ENCODE results near the gene TMEM31. TPM values are rescaled to one million over a fixed set of nuclear protein-coding genes. Genes with fewer than 3 reads are reported as not detected.

Gene TMEM31, protein sequence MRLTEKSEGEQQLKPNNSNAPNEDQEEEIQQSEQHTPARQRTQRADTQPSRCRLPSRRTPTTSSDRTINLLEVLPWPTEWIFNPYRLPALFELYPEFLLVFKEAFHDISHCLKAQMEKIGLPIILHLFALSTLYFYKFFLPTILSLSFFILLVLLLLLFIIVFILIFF
- total RNA-seq (2014; rRNA removed; shearing (Covaris generic)) = not detected in 2 replicates
- polyA plus RNA-seq (2016; fragmentation: Nextera tagmentation; extraction: Ambion mirVana) = 0.60 and 0.85 TPM in 2 replicates
- long read RNA-seq = 0 reads

GRCh38 chrX:103710609-103711008 lies at the start of gene TMEM31:
TMEM31 (plus strand) TSS chrX:103710909; CDS start chrX:103712259, 1,350 bp downstream.
- Mint-ChIP-seq H3K27me3 (ENCODE audit: insufficient read depth, low read depth, poor library complexity) (peaks cover 11% of the 10 kb centered on the region), H3K4me3 (peak within 1 kb of the TSS; percentile 5; the same call in 1 of the 3 replicates), H3K9me3 (no peaks in the 10 kb centered on the region), H3K4me1 (peaks cover 11% of the 10 kb centered on the region), H3K36me3 (ENCODE audit: low read depth) (no peaks in the 10 kb centered on the region), H3K27ac (no peak within 1 kb of the TSS)
- no peak within 1 kb of the TSS for H3K4me3 ChIP-seq
- H3K27ac ChIP-seq (ENCODE audit: low read depth) = no peak within 1 kb of the TSS
- no peak within 1 kb of the TSS for H3K4me2 ChIP-seq
- no peaks in the 10 kb centered on the region for H3K9me2 ChIP-seq (ENCODE audit: insufficient read depth)
- TF ChIP-seq, protein P1, sequence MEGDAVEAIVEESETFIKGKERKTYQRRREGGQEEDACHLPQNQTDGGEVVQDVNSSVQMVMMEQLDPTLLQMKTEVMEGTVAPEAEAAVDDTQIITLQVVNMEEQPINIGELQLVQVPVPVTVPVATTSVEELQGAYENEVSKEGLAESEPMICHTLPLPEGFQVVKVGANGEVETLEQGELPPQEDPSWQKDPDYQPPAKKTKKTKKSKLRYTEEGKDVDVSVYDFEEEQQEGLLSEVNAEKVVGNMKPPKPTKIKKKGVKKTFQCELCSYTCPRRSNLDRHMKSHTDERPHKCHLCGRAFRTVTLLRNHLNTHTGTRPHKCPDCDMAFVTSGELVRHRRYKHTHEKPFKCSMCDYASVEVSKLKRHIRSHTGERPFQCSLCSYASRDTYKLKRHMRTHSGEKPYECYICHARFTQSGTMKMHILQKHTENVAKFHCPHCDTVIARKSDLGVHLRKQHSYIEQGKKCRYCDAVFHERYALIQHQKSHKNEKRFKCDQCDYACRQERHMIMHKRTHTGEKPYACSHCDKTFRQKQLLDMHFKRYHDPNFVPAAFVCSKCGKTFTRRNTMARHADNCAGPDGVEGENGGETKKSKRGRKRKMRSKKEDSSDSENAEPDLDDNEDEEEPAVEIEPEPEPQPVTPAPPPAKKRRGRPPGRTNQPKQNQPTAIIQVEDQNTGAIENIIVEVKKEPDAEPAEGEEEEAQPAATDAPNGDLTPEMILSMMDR (conservative IDR thresholded peaks at IDR 0.05; ENCODE audit: low read depth in 2 of 2) = no peak
- TF ChIP-seq JUNB (IDR thresholded peaks at IDR 0.05; ENCODE audit: unreplicated experiment) (no peak), ZNF331 (CRISPR knock-in tag; IDR thresholded peaks at IDR 0.05; ENCODE audit: low read depth) (no peak), ZNF114 (CRISPR knock-in tag; IDR thresholded peaks at IDR 0.05) (no peak), CREB1 (CRISPR knock-in tag; IDR thresholded peaks at IDR 0.05; ENCODE audit: low read depth) (no peak), EZH2 (IDR thresholded peaks at IDR 0.05; ENCODE audit: low read depth, unreplicated experiment) (no peak)
- TF ChIP-seq, protein P2, sequence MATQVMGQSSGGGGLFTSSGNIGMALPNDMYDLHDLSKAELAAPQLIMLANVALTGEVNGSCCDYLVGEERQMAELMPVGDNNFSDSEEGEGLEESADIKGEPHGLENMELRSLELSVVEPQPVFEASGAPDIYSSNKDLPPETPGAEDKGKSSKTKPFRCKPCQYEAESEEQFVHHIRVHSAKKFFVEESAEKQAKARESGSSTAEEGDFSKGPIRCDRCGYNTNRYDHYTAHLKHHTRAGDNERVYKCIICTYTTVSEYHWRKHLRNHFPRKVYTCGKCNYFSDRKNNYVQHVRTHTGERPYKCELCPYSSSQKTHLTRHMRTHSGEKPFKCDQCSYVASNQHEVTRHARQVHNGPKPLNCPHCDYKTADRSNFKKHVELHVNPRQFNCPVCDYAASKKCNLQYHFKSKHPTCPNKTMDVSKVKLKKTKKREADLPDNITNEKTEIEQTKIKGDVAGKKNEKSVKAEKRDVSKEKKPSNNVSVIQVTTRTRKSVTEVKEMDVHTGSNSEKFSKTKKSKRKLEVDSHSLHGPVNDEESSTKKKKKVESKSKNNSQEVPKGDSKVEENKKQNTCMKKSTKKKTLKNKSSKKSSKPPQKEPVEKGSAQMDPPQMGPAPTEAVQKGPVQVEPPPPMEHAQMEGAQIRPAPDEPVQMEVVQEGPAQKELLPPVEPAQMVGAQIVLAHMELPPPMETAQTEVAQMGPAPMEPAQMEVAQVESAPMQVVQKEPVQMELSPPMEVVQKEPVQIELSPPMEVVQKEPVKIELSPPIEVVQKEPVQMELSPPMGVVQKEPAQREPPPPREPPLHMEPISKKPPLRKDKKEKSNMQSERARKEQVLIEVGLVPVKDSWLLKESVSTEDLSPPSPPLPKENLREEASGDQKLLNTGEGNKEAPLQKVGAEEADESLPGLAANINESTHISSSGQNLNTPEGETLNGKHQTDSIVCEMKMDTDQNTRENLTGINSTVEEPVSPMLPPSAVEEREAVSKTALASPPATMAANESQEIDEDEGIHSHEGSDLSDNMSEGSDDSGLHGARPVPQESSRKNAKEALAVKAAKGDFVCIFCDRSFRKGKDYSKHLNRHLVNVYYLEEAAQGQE (IDR thresholded peaks at IDR 0.05; ENCODE audit: unreplicated experiment) = no peak
- TF ChIP-seq, protein P3, sequence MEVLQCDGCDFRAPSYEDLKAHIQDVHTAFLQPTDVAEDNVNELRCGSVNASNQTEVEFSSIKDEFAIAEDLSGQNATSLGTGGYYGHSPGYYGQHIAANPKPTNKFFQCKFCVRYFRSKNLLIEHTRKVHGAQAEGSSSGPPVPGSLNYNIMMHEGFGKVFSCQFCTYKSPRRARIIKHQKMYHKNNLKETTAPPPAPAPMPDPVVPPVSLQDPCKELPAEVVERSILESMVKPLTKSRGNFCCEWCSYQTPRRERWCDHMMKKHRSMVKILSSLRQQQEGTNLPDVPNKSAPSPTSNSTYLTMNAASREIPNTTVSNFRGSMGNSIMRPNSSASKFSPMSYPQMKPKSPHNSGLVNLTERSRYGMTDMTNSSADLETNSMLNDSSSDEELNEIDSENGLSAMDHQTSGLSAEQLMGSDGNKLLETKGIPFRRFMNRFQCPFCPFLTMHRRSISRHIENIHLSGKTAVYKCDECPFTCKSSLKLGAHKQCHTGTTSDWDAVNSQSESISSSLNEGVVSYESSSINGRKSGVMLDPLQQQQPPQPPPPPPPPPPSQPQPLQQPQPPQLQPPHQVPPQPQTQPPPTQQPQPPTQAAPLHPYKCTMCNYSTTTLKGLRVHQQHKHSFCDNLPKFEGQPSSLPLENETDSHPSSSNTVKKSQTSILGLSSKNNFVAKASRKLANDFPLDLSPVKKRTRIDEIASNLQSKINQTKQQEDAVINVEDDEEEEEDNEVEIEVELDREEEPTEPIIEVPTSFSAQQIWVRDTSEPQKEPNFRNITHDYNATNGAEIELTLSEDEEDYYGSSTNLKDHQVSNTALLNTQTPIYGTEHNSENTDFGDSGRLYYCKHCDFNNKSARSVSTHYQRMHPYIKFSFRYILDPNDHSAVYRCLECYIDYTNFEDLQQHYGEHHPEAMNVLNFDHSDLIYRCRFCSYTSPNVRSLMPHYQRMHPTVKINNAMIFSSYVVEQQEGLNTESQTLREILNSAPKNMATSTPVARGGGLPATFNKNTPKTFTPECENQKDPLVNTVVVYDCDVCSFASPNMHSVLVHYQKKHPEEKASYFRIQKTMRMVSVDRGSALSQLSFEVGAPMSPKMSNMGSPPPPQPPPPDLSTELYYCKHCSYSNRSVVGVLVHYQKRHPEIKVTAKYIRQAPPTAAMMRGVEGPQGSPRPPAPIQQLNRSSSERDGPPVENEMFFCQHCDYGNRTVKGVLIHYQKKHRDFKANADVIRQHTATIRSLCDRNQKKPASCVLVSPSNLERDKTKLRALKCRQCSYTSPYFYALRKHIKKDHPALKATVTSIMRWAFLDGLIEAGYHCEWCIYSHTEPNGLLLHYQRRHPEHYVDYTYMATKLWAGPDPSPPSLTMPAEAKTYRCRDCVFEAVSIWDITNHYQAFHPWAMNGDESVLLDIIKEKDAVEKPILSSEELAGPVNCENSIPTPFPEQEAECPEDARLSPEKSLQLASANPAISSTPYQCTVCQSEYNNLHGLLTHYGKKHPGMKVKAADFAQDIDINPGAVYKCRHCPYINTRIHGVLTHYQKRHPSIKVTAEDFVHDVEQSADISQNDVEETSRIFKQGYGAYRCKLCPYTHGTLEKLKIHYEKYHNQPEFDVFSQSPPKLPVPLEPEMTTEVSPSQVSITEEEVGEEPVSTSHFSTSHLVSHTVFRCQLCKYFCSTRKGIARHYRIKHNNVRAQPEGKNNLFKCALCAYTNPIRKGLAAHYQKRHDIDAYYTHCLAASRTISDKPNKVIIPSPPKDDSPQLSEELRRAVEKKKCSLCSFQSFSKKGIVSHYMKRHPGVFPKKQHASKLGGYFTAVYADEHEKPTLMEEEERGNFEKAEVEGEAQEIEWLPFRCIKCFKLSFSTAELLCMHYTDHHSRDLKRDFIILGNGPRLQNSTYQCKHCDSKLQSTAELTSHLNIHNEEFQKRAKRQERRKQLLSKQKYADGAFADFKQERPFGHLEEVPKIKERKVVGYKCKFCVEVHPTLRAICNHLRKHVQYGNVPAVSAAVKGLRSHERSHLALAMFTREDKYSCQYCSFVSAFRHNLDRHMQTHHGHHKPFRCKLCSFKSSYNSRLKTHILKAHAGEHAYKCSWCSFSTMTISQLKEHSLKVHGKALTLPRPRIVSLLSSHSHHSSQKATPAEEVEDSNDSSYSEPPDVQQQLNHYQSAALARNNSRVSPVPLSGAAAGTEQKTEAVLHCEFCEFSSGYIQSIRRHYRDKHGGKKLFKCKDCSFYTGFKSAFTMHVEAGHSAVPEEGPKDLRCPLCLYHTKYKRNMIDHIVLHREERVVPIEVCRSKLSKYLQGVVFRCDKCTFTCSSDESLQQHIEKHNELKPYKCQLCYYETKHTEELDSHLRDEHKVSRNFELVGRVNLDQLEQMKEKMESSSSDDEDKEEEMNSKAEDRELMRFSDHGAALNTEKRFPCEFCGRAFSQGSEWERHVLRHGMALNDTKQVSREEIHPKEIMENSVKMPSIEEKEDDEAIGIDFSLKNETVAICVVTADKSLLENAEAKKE (CRISPR knock-in tag; IDR thresholded peaks at IDR 0.05) = no peak
- H2AFZ ChIP-seq = no peak within 1 kb of the TSS
- H3F3A ChIP-seq (replicated peaks; ENCODE audit: low read depth) = no peaks in the 10 kb centered on the region
- no peaks in the 10 kb centered on the region for H4K20me1 ChIP-seq (replicated peaks; ENCODE audit: insufficient read depth)
- no peaks in the 10 kb centered on the region for H3K79me2 ChIP-seq (replicated peaks; ENCODE audit: insufficient read depth)
- H3K27me3 ChIP-seq (ENCODE audit: insufficient read depth) = no peaks in the 10 kb centered on the region
- no peak for ATAC-seq
- H3K36me3 ChIP-seq (ENCODE audit: insufficient read depth) = no peaks in the 10 kb centered on the region
- H3K4me1 ChIP-seq (ENCODE audit: insufficient read depth) = no peaks in the 10 kb centered on the region
- DNase-seq (ENCODE audit: low spot score) = no peak

All from GM23338 (cell line).